HL-60 (cell line): ENCODE data around the gene SLAMF6.

Experiments
- CTCF ChIP-seq: IDR thresholded peaks from one replicate; pipeline ENCODE4 v1.5.1; 2011; ENCODE audit warnings: low read length, control low read depth, inconsistent platforms; ENCODE audit not compliant: insufficient read depth
- POLR2AphosphoS5 ChIP-seq: IDR thresholded peaks from 2 replicates; pipeline ENCODE4 v1.6.1; 2012; ENCODE audit warnings: low read depth

DNA sequence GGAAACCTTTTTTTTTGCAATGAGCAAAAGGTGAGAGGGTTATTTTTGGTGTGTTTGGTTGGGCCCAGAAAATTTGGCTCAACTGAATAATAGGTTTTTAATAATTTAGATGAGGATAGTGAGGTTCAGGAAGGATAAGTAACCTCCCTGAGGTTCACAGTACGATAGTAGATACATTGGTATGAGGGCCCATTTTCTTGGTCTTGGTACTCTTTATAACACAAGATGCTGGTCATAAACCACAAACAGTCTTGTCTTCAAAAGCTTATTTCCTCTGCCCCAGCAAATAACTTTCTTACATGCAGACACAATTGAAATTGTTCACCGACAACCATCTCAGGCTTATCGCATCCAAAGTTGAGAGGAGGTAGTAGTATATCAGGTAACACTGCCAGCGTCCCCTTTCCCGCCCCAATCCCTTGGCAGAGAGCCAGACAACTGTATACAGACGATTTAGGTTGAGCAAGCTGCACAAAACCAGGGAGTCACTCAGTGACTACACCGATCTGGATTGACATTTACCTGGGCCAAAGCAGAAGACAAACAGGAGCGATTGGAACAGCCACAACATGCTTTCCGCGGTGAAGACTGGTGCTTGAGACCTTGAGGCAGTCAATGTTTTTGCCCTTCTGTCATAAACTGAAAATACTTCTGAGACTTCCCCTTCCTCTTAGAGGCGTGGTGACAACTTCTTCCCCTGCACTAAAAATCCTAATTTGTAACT, at the start of gene SLAMF6:
- TF ChIP-seq CTCF (no peak), POLR2AphosphoS5 (peak; percentile 26; the same call in 1 of the 2 replicates)
